Measurements from ENCODE around the gene SLC17A6. TPM values are rescaled to one million over a fixed set of nuclear protein-coding genes. Genes with fewer than 3 reads are reported as not detected.

The SLC17A6 gene
- total RNA-seq (not detected), total RNA-seq (0 reads per million in 2 donors)

DNA sequence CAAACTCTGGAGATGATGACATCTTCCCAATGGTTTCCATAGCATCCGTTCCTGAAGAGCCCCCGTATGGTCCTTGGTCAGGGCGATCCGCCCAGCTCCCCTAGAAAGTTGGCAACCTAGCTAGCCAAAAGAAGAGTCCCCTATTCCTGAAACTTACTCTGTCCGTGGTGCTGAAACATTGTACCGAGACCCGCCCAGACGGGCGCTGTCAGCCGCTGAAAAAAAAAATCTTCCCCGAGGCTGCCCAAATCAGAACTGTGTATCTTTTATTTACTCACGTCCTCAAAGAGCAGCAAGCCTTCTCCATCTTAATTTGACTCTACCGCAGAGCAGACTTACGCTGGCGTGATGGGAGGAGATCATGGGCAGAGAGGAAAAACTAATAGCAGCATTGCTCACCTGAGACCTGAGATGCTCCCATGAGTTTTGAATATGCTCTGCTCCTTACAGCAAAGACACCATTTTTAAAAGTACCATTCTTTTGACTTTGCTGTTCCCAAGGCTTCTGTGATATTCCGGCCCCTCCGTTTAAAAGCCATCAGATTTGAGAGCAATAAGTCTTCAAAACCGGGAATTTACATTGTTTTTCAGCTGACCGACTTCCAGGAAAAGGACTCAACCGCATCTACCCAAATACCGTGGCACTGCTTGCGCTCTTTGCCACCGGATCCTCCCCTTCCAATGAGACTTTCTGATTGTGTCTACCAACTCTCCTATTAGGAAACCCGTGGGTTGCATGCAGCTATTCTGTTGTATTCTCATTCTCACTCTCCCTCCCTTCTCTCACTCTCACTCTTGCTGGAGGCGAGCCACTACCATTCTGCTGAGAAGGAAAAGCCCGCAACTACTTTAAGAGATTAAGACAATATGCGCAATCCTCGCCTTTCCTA, at the start of gene SLC17A6:
Gene SLC17A6 (plus strand): TSS at position 786 of the 890 bp plus-strand sequence. CDS start 153 bp downstream, outside the sequence.
- peaks cover 61% of the 10 kb centered on the region for H3K27me3 Mint-ChIP-seq
- H3K36me3 Mint-ChIP-seq (ENCODE audit: low read depth) = peaks cover 3% of the 10 kb centered on the region
- no peak within 1 kb of the TSS for H3K4me3 Mint-ChIP-seq
- H3K9me3 ChIP-seq (ENCODE audit: control insufficient read depth, low read length, poor library complexity, severe bottlenecking) = no peaks in the 10 kb centered on the region
- ATAC-seq (no peak), DNase-seq (no peak)
- no peak within 1 kb of the TSS for H3K27ac Mint-ChIP-seq
- peaks cover 9% of the 10 kb centered on the region for H3K4me1 Mint-ChIP-seq

DNA sequence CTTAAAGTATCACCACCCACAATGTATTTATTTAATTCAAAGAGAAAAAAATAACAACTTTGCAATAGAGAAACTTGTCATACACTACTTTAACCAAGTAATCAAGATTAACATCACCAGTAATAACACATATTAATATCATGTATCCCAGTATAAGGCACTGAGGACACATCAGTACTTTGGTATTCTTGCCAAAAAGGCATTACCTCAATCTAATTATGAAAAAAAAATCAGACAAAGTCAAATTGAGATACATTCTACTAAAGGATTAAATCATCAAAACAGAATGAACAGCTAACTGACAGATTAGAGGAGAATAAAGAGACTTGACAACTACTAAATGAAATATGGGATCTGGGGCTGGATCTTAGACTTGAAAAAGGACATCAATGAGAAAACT, 35.8 kb upstream of the SLC17A6 start:
- ATAC-seq (no peak), DNase-seq (no peak)
- Mint-ChIP-seq H3K36me3 (ENCODE audit: low read depth) (peaks cover 2% of the 10 kb centered on the region), H3K4me3 (no peak overlapping the region), H3K27me3 (peaks cover 27% of the 10 kb centered on the region), H3K27ac (no peak overlapping the region), H3K4me1 (no peaks in the 10 kb centered on the region)
- no peaks in the 10 kb centered on the region for H3K9me3 ChIP-seq (ENCODE audit: control insufficient read depth, low read length, poor library complexity, severe bottlenecking)

DNA sequence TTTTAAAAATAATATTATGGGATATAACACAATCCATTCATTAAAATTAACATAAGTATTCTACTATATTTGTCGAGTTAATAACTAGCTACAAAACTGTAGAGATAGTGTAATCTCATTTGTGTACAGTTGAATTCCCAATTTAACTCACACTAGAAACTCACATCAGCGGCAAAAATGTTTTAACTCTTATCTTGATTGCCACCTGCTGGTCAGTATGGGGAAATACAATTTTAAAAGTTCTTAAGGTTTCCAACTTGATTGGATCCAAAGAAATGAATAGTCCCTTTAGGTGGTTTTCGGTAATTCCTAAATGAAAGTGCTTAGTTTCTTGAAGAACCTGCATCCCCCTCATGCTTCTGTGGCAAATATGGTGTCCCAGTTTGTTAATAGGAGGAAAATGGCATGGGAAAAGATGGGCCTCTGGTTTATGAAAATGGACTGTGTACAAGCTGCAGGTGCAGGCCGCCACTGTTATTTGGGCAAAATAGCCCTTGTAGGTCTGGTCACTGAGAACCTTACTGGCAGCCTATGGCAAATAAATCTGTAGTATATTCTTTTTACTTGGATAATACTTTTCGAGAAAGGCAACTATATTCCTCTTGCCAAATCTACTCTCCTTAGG, 33.7 kb upstream of the SLC17A6 start:
- ATAC-seq (no peak), DNase-seq (no peak)
- Mint-ChIP-seq H3K27me3 (peaks cover 25% of the 10 kb centered on the region), H3K4me1 (no peaks in the 10 kb centered on the region), H3K27ac (no peak overlapping the region), H3K36me3 (ENCODE audit: low read depth) (peaks cover 2% of the 10 kb centered on the region), H3K4me3 (no peak overlapping the region)
- H3K9me3 ChIP-seq (ENCODE audit: control insufficient read depth, low read length, poor library complexity, severe bottlenecking) = no peaks in the 10 kb centered on the region

DNA sequence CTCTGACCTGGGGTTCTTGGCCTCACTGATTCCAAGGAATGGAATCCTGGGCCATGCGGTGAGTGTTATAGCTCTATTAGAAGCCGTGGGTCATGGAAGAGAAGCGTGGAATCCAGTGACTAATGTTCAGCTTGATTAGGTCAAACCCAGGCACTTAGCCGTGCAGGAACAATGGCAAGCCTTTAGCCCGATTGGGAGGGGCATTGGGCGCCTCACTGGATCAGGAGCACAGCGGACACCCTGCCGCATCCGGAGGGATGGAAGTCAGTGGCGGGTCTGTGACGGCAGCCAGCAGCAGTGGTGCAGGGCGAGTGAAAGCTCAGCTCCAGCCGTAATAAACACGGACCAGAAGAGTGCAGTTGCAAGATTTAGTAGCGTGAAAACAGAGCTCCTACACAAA, 20.5 kb upstream of the SLC17A6 start:
- DNase-seq (no peak), ATAC-seq (no peak)
- Mint-ChIP-seq H3K4me3 (no peak overlapping the region), H3K27me3 (peaks cover 2% of the 10 kb centered on the region), H3K36me3 (ENCODE audit: low read depth) (no peaks in the 10 kb centered on the region), H3K27ac (no peak overlapping the region), H3K4me1 (no peaks in the 10 kb centered on the region)
- no peaks in the 10 kb centered on the region for H3K9me3 ChIP-seq (ENCODE audit: control insufficient read depth, low read length, poor library complexity, severe bottlenecking)

DNA sequence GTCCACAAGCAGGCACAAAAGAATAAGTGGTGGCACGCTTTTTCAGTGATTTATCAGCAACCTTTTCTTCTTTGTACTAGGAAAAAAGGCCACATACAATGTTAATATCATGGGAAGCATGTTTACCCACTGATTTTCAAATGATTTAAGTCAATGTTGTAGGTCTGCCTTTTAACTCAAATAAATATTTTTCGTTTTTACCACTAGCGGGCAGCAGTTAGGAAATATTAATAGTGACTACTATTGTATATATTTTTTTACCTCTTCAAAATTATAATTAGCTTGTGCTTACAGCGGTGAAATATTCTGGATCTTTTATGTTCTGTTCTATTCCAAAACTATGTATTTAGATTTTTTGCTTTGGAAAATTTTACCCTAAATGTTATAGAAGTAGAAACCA, 6.4 kb upstream of the SLC17A6 start:
- H3K4me1 Mint-ChIP-seq = no peaks in the 10 kb centered on the region
- H3K4me3 Mint-ChIP-seq = no peak overlapping the region
- no peak overlapping the region for H3K27ac Mint-ChIP-seq
- no peaks in the 10 kb centered on the region for H3K36me3 Mint-ChIP-seq (ENCODE audit: low read depth)
- DNase-seq (no peak), ATAC-seq (no peak)
- peaks cover 34% of the 10 kb centered on the region for H3K27me3 Mint-ChIP-seq
- H3K9me3 ChIP-seq (ENCODE audit: control insufficient read depth, low read length, poor library complexity, severe bottlenecking) = no peaks in the 10 kb centered on the region

DNA sequence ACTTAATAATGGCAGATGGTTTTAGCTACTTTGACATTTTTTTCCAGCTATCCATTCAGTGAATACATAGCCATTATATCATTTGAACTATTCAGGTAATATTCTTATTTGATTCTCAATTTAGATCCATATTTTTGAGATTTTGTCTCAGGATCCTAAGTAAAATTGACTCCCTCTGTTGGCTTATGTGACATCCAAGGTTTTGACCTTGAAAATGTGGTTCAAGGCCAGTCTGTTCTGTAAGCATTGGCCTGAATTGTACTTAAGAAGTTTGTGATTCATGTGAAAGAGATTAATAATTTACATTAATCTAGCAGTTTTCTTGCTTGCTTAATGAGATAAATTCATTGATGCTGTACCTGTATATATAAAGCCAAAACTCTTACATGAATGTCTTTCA, 1.6 kb upstream of the SLC17A6 start:
- no peaks in the 10 kb centered on the region for H3K36me3 Mint-ChIP-seq (ENCODE audit: low read depth)
- H3K27ac Mint-ChIP-seq = no peak overlapping the region
- H3K9me3 ChIP-seq (ENCODE audit: control insufficient read depth, low read length, poor library complexity, severe bottlenecking) = no peaks in the 10 kb centered on the region
- peaks cover 51% of the 10 kb centered on the region for H3K27me3 Mint-ChIP-seq
- peaks cover 6% of the 10 kb centered on the region for H3K4me1 Mint-ChIP-seq
- no peak for ATAC-seq
- H3K4me3 Mint-ChIP-seq = no peak overlapping the region
- no peak for DNase-seq

DNA sequence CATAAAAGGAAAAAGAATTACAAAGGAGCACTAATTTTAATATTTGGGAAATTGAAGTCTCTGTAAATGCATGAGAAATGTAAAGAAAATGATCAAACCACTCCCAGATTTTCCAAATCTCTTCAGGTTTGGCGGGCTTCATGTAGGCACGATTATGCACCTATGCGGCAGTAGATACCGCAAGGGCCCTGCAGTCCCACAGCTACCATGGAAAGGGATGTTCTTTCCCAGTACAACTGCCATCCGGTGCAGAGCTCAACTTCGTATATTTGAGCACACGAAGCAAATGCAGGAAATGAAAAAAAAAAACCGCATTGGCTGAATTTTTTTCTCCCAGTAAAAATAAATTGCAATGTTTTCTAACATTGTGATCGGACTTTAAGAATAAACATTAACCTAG, 1.4 kb downstream of the SLC17A6 start:
- Mint-ChIP-seq H3K27ac (no peak overlapping the region), H3K4me3 (no peak overlapping the region), H3K27me3 (peaks cover 78% of the 10 kb centered on the region), H3K36me3 (ENCODE audit: low read depth) (peaks cover 3% of the 10 kb centered on the region), H3K4me1 (peaks cover 9% of the 10 kb centered on the region)
- ATAC-seq (no peak), DNase-seq (no peak)
- no peaks in the 10 kb centered on the region for H3K9me3 ChIP-seq (ENCODE audit: control insufficient read depth, low read length, poor library complexity, severe bottlenecking)

DNA sequence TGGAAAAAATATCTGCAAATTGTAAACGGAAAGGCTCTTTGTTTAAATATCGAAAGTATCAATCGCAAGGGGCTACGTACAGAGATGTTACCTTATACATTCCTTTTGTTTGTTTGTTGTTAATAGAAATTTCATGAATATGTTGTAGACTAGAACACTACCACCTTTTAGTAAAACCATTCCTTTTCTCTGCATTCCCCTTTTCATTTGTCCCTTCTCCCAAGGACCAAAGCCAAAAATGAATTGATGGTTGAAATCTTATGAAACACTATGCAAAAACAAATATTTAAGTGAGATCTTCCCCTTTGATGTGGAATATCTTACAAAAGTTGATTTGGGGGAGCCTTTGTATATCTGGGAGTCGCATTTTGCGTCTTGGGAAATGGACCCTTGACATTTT, 2.1 kb downstream of the SLC17A6 start:
- Mint-ChIP-seq H3K4me3 (no peak overlapping the region), H3K27ac (no peak overlapping the region), H3K4me1 (peaks cover 9% of the 10 kb centered on the region), H3K36me3 (ENCODE audit: low read depth) (peaks cover 3% of the 10 kb centered on the region), H3K27me3 (peaks cover 77% of the 10 kb centered on the region)
- no peaks in the 10 kb centered on the region for H3K9me3 ChIP-seq (ENCODE audit: control insufficient read depth, low read length, poor library complexity, severe bottlenecking)
- DNase-seq = no peak
- no peak for ATAC-seq

DNA sequence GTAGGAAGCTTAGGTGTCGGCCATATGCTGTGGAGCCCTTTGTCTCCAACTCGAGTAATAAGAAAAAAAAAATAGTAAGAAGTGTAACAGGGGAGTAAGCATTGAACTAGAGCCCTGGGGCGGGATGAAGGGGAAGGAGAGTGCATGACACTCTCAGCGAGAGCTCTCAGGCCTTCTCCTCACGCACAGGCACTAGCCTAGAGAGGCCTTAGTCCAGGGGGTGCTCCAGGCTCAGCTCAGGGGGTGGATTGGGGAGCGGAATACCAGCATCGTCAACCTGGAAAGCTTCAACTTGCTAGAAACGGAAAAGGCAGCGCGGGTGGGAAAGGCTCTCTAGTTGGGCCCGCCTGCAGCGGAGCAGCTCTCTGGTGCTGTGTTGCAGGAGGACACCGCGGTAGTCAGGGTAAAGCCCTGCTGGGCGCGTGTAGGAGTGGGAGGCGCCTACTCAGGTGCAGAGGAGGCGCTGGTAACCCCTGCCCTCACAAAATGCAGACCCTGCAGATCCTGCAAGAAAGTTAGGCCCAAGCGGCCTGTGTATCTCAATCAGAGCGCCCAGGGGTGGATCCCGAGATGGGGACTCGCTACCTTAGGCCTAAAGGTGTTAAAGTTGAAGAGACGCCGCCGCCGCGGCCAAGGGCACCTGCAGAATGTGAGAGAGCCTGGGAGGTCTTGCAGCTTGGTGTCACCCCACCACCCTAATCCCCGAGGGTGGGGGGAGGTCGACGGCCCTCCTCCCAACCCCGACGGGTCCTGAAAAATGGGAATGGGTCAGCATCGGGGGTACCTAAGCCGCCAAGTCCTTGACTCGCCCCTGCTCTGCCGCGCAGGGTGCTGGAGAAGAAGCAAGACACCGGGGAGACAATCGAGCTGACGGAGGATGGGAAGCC, 2.8 kb downstream of the SLC17A6 start:
- peaks cover 9% of the 10 kb centered on the region for H3K4me1 Mint-ChIP-seq
- no peak overlapping the region for H3K27ac Mint-ChIP-seq
- no peaks in the 10 kb centered on the region for H3K9me3 ChIP-seq (ENCODE audit: control insufficient read depth, low read length, poor library complexity, severe bottlenecking)
- DNase-seq (no peak), ATAC-seq (no peak)
- H3K4me3 Mint-ChIP-seq = no peak overlapping the region
- peaks cover 3% of the 10 kb centered on the region for H3K36me3 Mint-ChIP-seq (ENCODE audit: low read depth)
- peaks cover 74% of the 10 kb centered on the region for H3K27me3 Mint-ChIP-seq

DNA sequence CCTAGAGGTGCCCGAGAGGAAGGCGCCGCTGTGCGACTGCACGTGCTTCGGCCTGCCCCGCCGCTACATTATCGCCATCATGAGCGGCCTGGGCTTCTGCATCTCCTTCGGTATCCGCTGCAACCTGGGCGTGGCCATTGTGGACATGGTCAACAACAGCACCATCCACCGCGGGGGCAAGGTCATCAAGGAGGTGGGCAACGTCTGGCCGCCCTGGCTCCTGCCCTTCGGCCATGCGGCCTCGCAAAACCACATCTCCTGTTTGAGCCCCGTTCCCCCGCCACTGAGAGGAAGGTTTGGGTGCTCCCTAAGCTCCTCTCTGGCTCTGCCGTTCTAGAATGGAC, 3.4 kb downstream of the SLC17A6 start:
- Mint-ChIP-seq H3K27me3 (peaks cover 78% of the 10 kb centered on the region), H3K4me3 (no peak overlapping the region), H3K27ac (no peak overlapping the region), H3K36me3 (ENCODE audit: low read depth) (peaks cover 3% of the 10 kb centered on the region), H3K4me1 (peaks cover 9% of the 10 kb centered on the region)
- no peaks in the 10 kb centered on the region for H3K9me3 ChIP-seq (ENCODE audit: control insufficient read depth, low read length, poor library complexity, severe bottlenecking)
- ATAC-seq (no peak), DNase-seq (no peak)

DNA sequence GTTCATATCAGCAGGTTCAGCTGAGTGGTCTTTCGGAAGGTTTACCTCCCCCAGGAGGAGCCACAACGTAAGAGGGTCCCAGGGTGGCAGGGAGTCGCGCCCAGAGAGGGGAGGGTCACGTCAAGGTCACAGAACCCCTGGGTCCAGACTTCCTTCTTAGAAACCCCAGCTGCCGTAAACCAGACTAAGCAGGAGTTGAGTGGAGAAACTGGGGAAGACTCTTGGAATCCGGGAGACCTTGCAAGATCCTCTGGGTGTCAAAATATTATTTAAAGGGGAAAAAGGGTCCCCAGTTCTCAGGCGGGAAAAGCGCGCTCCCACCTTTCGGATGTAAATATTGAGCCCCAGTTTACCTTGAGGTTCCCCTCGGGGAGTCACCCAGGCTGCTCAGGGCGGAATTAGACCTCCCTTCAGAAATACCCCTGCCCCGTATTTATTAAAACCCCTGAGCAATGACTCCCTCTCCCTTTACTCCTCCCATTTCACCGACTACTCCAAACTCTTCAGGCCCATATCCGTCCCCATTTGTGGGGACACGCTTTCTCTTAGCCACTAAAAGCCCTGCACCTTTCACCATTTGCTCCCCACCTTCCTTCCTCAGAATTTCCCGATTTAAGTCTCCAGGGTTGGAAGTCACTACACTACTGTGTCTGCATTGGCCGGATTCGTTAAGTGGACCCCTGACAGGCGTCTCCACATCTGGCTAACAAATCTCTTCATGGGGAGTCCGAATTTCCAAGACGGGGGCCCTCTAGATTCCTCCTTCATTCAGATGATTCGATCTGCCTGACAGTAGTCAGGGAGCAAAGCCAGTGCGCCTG, 4.2 kb downstream of the SLC17A6 start:
- no peaks in the 10 kb centered on the region for H3K9me3 ChIP-seq (ENCODE audit: control insufficient read depth, low read length, poor library complexity, severe bottlenecking)
- no peak for ATAC-seq
- Mint-ChIP-seq H3K27me3 (peaks cover 74% of the 10 kb centered on the region), H3K4me3 (no peak overlapping the region), H3K27ac (no peak overlapping the region), H3K4me1 (peaks cover 9% of the 10 kb centered on the region), H3K36me3 (ENCODE audit: low read depth) (peaks cover 3% of the 10 kb centered on the region)
- no peak for DNase-seq

DNA sequence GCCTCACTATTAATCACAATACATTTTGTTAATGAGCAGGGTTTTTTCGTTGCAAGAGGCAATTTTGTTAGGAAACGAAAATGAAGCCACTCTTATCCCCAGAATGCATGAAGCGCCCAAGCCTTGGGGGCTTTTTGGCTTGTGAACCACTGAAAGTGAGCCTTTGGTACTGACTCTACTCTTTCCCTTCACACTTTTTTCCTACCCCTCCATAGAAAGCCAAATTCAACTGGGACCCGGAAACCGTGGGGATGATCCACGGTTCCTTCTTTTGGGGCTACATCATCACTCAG, 4.8 kb downstream of the SLC17A6 start:
- Mint-ChIP-seq H3K36me3 (ENCODE audit: low read depth) (peaks cover 3% of the 10 kb centered on the region), H3K27me3 (peaks cover 72% of the 10 kb centered on the region), H3K4me1 (peaks cover 9% of the 10 kb centered on the region), H3K27ac (no peak overlapping the region), H3K4me3 (no peak overlapping the region)
- no peak for DNase-seq
- ATAC-seq = no peak
- no peaks in the 10 kb centered on the region for H3K9me3 ChIP-seq (ENCODE audit: control insufficient read depth, low read length, poor library complexity, severe bottlenecking)
